T-helper 1 cell treated with Interleukin-12 subunit alpha and Interleukin-12 subunit beta and Interleukin-4 antibody, amounts not matched to agents 30 μg/mL and 1 μg/mL, for 36 hours (primary cell): ENCODE results near the gene ERGIC2.
A peak's percentile ranks its signal among the peaks of the same experiment; 100 is the strongest.

Experiments
- H3K27ac Mint-ChIP-seq: one replicate; pipeline ENCODE4 v1.8.0; 2021; ENCODE audit warnings: mild to moderate bottlenecking, mixed read lengths
- H3K27me3 Mint-ChIP-seq: one replicate; pipeline ENCODE4 v1.8.0; 2021; ENCODE audit warnings: low read depth, mixed read lengths
- H3K36me3 Mint-ChIP-seq: one replicate; pipeline ENCODE4 v1.8.0; 2021; ENCODE audit warnings: low read depth, mixed read lengths
- H3K4me1 Mint-ChIP-seq: one replicate; pipeline ENCODE4 v1.8.0; 2021; ENCODE audit warnings: low read depth, mixed read lengths
- H3K4me3 Mint-ChIP-seq: one replicate; pipeline ENCODE4 v1.8.0; 2021; ENCODE audit warnings: mild to moderate bottlenecking, moderate library complexity, mixed read lengths
- H3K9me3 Mint-ChIP-seq: one replicate; pipeline ENCODE4 v1.8.0; 2021; ENCODE audit warnings: mixed read lengths

Gene ERGIC2, protein sequence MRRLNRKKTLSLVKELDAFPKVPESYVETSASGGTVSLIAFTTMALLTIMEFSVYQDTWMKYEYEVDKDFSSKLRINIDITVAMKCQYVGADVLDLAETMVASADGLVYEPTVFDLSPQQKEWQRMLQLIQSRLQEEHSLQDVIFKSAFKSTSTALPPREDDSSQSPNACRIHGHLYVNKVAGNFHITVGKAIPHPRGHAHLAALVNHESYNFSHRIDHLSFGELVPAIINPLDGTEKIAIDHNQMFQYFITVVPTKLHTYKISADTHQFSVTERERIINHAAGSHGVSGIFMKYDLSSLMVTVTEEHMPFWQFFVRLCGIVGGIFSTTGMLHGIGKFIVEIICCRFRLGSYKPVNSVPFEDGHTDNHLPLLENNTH

GRCh38 chr12:29380536-29381523 is at the start of gene ERGIC2:
TSS of gene ERGIC2 (minus strand) at chr12:29381172. CDS start at chr12:29371633, 9,539 bp downstream.
- no peaks in the 10 kb centered on the region for H3K9me3 Mint-ChIP-seq
- H3K36me3 Mint-ChIP-seq = peaks cover 7% of the 10 kb centered on the region
- H3K4me3 Mint-ChIP-seq = peak within 1 kb of the TSS; percentile 95
- no peaks in the 10 kb centered on the region for H3K27me3 Mint-ChIP-seq
- peak within 1 kb of the TSS; percentile 86 for H3K27ac Mint-ChIP-seq
- H3K4me1 Mint-ChIP-seq = peaks cover 25% of the 10 kb centered on the region

DNA sequence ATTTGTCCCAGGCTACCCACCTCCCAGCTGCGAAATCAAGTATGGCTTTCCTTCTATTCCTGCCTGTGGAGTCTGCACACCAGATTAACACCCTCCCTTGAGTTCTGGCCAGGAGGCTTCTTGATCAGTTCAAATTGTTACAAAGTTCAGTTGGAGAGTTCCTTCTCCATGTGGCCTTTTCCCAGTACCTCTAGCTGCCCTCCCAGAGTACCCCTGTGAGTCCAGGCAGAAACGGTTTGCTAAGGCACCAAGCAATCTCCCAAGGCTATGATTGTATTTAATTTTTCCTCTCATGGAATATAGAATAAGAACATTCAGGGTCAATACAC is 49.7 kb upstream of the ERGIC2 start:
- Mint-ChIP-seq H3K36me3 (no peaks in the 10 kb centered on the region), H3K9me3 (no peaks in the 10 kb centered on the region), H3K4me3 (no peak overlapping the region), H3K27me3 (peaks cover 3% of the 10 kb centered on the region), H3K4me1 (peaks cover 2% of the 10 kb centered on the region), H3K27ac (no peak overlapping the region)

GRCh38 chr12:29429999-29430715 is 49.2 kb upstream of the ERGIC2 start:
- H3K9me3 Mint-ChIP-seq = no peaks in the 10 kb centered on the region
- H3K4me3 Mint-ChIP-seq = no peak overlapping the region
- H3K27me3 Mint-ChIP-seq = peaks cover 3% of the 10 kb centered on the region
- H3K27ac Mint-ChIP-seq = no peak overlapping the region
- peaks cover 2% of the 10 kb centered on the region for H3K4me1 Mint-ChIP-seq
- H3K36me3 Mint-ChIP-seq = no peaks in the 10 kb centered on the region

GRCh38 chr12:29428633-29429032 is 47.7 kb upstream of the ERGIC2 start:
- no peak overlapping the region for H3K27ac Mint-ChIP-seq
- H3K4me1 Mint-ChIP-seq = peaks cover 2% of the 10 kb centered on the region
- H3K27me3 Mint-ChIP-seq = peaks cover 3% of the 10 kb centered on the region
- no peaks in the 10 kb centered on the region for H3K36me3 Mint-ChIP-seq
- H3K4me3 Mint-ChIP-seq = no peak overlapping the region
- no peaks in the 10 kb centered on the region for H3K9me3 Mint-ChIP-seq

- Mint-ChIP-seq H3K4me1 (peaks cover 2% of the 10 kb centered on the region), H3K9me3 (no peaks in the 10 kb centered on the region), H3K36me3 (no peaks in the 10 kb centered on the region), H3K4me3 (no peak overlapping the region), H3K27me3 (peaks cover 3% of the 10 kb centered on the region), H3K27ac (no peak overlapping the region)
Observed at GRCh38 chr12:29427964-29428363, 47.0 kb upstream of the ERGIC2 start.

- no peak overlapping the region for H3K27ac Mint-ChIP-seq
- peaks cover 7% of the 10 kb centered on the region for H3K27me3 Mint-ChIP-seq
- H3K36me3 Mint-ChIP-seq = no peaks in the 10 kb centered on the region
- H3K4me1 Mint-ChIP-seq = peaks cover 2% of the 10 kb centered on the region
- H3K9me3 Mint-ChIP-seq = no peaks in the 10 kb centered on the region
- H3K4me3 Mint-ChIP-seq = no peak overlapping the region
Observed at GRCh38 chr12:29426498-29426897, 45.5 kb upstream of the ERGIC2 start.

- Mint-ChIP-seq H3K27me3 (peaks cover 7% of the 10 kb centered on the region), H3K36me3 (no peaks in the 10 kb centered on the region), H3K9me3 (no peaks in the 10 kb centered on the region)
Observed at GRCh38 chr12:29425722-29426121, 44.8 kb upstream of the ERGIC2 start.

DNA sequence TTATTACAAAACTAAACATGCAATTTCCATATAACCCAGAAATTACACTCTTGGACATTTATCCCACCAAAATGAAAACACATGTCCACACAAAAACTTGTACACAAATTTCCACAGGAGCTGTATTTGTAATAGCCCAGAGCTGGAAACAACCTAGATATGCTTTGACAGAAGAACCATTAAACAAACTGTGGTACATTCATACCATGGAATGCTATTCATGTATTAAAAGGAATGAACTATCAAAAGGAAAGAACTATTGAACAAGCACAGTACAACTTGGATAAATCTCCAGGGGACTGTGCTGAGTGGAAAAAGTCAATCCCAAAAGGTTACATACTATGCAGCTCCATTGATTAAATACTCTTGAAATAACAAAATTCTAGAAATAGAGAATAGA is 35.8 kb upstream of the ERGIC2 start:
- Mint-ChIP-seq H3K4me1 (no peaks in the 10 kb centered on the region), H3K27ac (no peak overlapping the region), H3K27me3 (peaks cover 22% of the 10 kb centered on the region), H3K36me3 (no peaks in the 10 kb centered on the region), H3K9me3 (no peaks in the 10 kb centered on the region), H3K4me3 (no peak overlapping the region)

More at GRCh38 chr12:29425722-29426121, 44.8 kb upstream of the ERGIC2 start:
- no peak overlapping the region for H3K27ac Mint-ChIP-seq
- H3K4me1 Mint-ChIP-seq = peaks cover 2% of the 10 kb centered on the region
- H3K4me3 Mint-ChIP-seq = no peak overlapping the region

DNA sequence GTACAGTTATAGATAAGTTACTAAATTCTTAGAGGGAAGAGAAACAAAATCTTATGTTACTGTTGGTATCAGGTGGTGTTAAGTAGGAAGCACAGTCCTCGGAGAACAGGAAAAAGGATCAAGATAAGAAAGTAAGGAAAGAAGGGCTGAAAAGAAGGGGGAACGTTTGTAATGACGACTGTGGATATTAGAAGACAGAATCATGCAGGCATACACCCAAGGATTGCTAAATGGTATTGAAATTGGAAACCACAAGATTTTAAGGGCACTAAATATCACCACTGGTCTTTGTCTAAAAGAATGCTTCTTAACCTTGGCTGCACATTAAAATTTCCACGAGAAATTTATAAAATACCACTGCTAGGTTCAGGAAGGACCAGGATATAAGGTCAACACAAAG is 34.1 kb upstream of the ERGIC2 start:
- H3K9me3 Mint-ChIP-seq = no peaks in the 10 kb centered on the region
- no peaks in the 10 kb centered on the region for H3K4me1 Mint-ChIP-seq
- no peaks in the 10 kb centered on the region for H3K36me3 Mint-ChIP-seq
- H3K27me3 Mint-ChIP-seq = peaks cover 27% of the 10 kb centered on the region
- no peak overlapping the region for H3K4me3 Mint-ChIP-seq
- H3K27ac Mint-ChIP-seq = no peak overlapping the region

GRCh38 chr12:29414368-29414767 is 33.4 kb upstream of the ERGIC2 start:
- H3K36me3 Mint-ChIP-seq = no peaks in the 10 kb centered on the region
- no peak overlapping the region for H3K4me3 Mint-ChIP-seq
- no peaks in the 10 kb centered on the region for H3K9me3 Mint-ChIP-seq
- no peak overlapping the region for H3K27ac Mint-ChIP-seq
- peaks cover 22% of the 10 kb centered on the region for H3K27me3 Mint-ChIP-seq
- H3K4me1 Mint-ChIP-seq = no peaks in the 10 kb centered on the region

DNA sequence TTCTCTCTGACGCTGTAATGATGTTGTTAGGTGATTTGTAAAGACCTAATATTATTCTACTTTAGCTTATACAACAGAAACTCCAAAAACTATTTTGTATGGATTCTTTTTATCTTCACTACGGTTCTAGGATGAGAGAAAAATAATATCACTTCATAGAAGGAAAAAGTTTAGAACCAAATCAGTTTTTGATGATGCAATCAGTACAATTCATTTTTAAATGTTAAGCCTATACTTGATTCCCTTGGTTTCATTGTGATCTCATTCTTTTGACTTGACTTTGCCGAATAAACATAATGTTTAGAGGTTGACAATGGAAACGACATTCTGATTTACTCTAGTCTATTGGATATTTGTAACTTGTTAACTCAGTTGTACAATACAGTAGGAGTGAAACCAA is 24.6 kb upstream of the ERGIC2 start:
- Mint-ChIP-seq H3K4me3 (no peak overlapping the region), H3K27ac (no peak overlapping the region), H3K36me3 (no peaks in the 10 kb centered on the region), H3K27me3 (peaks cover 29% of the 10 kb centered on the region), H3K4me1 (no peaks in the 10 kb centered on the region), H3K9me3 (no peaks in the 10 kb centered on the region)

- H3K27me3 Mint-ChIP-seq = peaks cover 28% of the 10 kb centered on the region
- no peak overlapping the region for H3K4me3 Mint-ChIP-seq
- no peaks in the 10 kb centered on the region for H3K36me3 Mint-ChIP-seq
- H3K27ac Mint-ChIP-seq = no peak overlapping the region
- no peaks in the 10 kb centered on the region for H3K4me1 Mint-ChIP-seq
- H3K9me3 Mint-ChIP-seq = no peaks in the 10 kb centered on the region
Observed at GRCh38 chr12:29403991-29404390, 23.0 kb upstream of the ERGIC2 start.

- no peaks in the 10 kb centered on the region for H3K36me3 Mint-ChIP-seq
- H3K27ac Mint-ChIP-seq = no peak overlapping the region
- no peaks in the 10 kb centered on the region for H3K9me3 Mint-ChIP-seq
- peaks cover 33% of the 10 kb centered on the region for H3K27me3 Mint-ChIP-seq
- H3K4me1 Mint-ChIP-seq = no peaks in the 10 kb centered on the region
- H3K4me3 Mint-ChIP-seq = no peak overlapping the region
Observed at GRCh38 chr12:29402437-29402836, 21.5 kb upstream of the ERGIC2 start.

GRCh38 chr12:29398495-29398894 is 17.5 kb upstream of the ERGIC2 start:
- no peaks in the 10 kb centered on the region for H3K4me1 Mint-ChIP-seq
- peaks cover 28% of the 10 kb centered on the region for H3K27me3 Mint-ChIP-seq
- no peaks in the 10 kb centered on the region for H3K9me3 Mint-ChIP-seq
- no peaks in the 10 kb centered on the region for H3K36me3 Mint-ChIP-seq
- no peak overlapping the region for H3K4me3 Mint-ChIP-seq
- no peak overlapping the region for H3K27ac Mint-ChIP-seq
